H1 (cell line): ENCODE measurements around the gene YRDC.

ENCODE experiments used
- CTCF ChIP-seq, 3 experiments: IDR thresholded peaks; 1 replicate in 2 of 3; 2 replicates in 1 of 3; pipeline versions ENCODE4 v1.5.1 to v1.6.1; 2011; ENCODE audit warnings: low read length in 3 of 3, mild to moderate bottlenecking in 3 of 3, inconsistent platforms in 2 of 3, low read depth in 1 of 3, moderate library complexity in 1 of 3; ENCODE audit not compliant: insufficient read depth in 1 of 3; ENCODE audit errors: control extremely low read depth in 1 of 3
- EZH2 ChIP-seq: fragments of 200-600 bp; sonication (generic); IDR thresholded peaks from 2 replicates; pipeline ENCODE4 v1.7.1; 2012; ENCODE audit warnings: low read depth, mild to moderate bottlenecking, moderate library complexity, low read length, inconsistent platforms; ENCODE audit not compliant: severe bottlenecking
- GABPA ChIP-seq: IDR thresholded peaks from 2 replicates; pipeline ENCODE4 v1.6.1; 2011; ENCODE audit warnings: mild to moderate bottlenecking, low read length, moderate library complexity, borderline replicate concordance; ENCODE audit not compliant: insufficient read depth
- NANOG ChIP-seq: IDR thresholded peaks from 2 replicates; pipeline ENCODE4 v1.6.1; 2011; ENCODE audit warnings: low read length, low read depth, mild to moderate bottlenecking, inconsistent platforms; ENCODE audit not compliant: insufficient read depth, poor library complexity, severe bottlenecking
- POLR2A ChIP-seq, 2 experiments: IDR thresholded peaks; 1 replicate in 1 of 2; 2 replicates in 1 of 2; pipeline ENCODE4 v1.6.1; 2011; ENCODE audit warnings: low read depth in 2 of 2, low read length in 2 of 2, mild to moderate bottlenecking in 2 of 2; ENCODE audit errors: control extremely low read depth in 1 of 2
- POLR2AphosphoS5 ChIP-seq: IDR thresholded peaks from 2 replicates; pipeline ENCODE4 v1.6.1; 2011; ENCODE audit warnings: low read depth, low read length
- RNF2 ChIP-seq: fragments of 200-900, 300-1000 bp; sonication (generic); IDR thresholded peaks from 2 replicates; pipeline ENCODE4 v1.7.1; 2016; ENCODE audit warnings: borderline replicate concordance, low read depth, mild to moderate bottlenecking, antibody characterized with exemption, low read length; ENCODE audit not compliant: poor library complexity, severe bottlenecking; ENCODE audit errors: missing control alignments
- YY1 ChIP-seq: IDR thresholded peaks from 2 replicates; pipeline ENCODE4 v1.6.1; 2011; ENCODE audit warnings: low read depth, mild to moderate bottlenecking, low read length

GRCh38 chr1:37836788-37837187 lies 28.8 kb upstream of the YRDC start:
- TF ChIP-seq YY1 (no peak), POLR2A (IDR thresholded peaks at IDR 0.05; ENCODE audit: control extremely low read depth in 1 of 2, low read depth in 2 of 2, low read length in 2 of 2) (no peak), CTCF (IDR thresholded peaks at IDR 0.05; ENCODE audit: control extremely low read depth in 1 of 3, insufficient read depth in 1 of 3, low read depth in 1 of 3, low read length in 3 of 3) (no peak), POLR2AphosphoS5 (no peak), GABPA (no peak), RNF2 (no peak), EZH2 (no peak), NANOG (no peak)
